SK-N-SH (cell line): ENCODE measurements around the gene PCSK5. TPM values are rescaled to one million over a fixed set of nuclear protein-coding genes. Genes with fewer than 3 reads are reported as not detected.

Experiments used
- CTCF ChIA-PET: fragments of 300-600, 350-600 bp; formaldehyde crosslinking; extraction: SDS; loops from one replicate; lab custom pipeline; 2021; lab: Yijun Ruan, JAX
- POLR2A ChIA-PET: fragments of 350-600 bp; sonication (Branson Sonifier 250); formaldehyde crosslinking; extraction: SDS; loops from one replicate; lab custom pipeline; 2020; ENCODE audit warnings: antibody characterized with exemption, inconsistent platforms; lab: Yijun Ruan, JAX
- DNase-seq: peaks from one replicate; pipeline ENCODE4 v3.0.0; 2012
- H2AFZ ChIP-seq: fragments of 200-600 bp; sonication (generic); 2 replicates; pipeline ENCODE4 v1.8.1; 2016; ENCODE audit warnings: antibody characterized with exemption, mild to moderate bottlenecking, low read depth
- H3F3A ChIP-seq: fragments of 200-600 bp; sonication (generic); replicated peaks from 2 replicates; pipeline ENCODE3; 2016; ENCODE audit warnings: antibody characterized with exemption, mild to moderate bottlenecking; ENCODE audit not compliant: insufficient read depth
- H3K27ac ChIP-seq, 2 experiments: fragments of 200-500 bp in 1 of 2; fragments of 200-600 bp in 1 of 2; sonication (Bioruptor generic) in 1 of 2; sonication (generic), shearing (Covaris generic) in 1 of 2; 2 replicates each; pipeline versions ENCODE4 v1.5.1 to v1.6.1; 2014 to 2016; ENCODE audit warnings: low read depth in 2 of 2, inconsistent platforms in 1 of 2, low read length in 1 of 2, mild to moderate bottlenecking in 1 of 2, mixed read lengths in 1 of 2
- H3K27me3 ChIP-seq: fragments of 200-600 bp; sonication (generic), shearing (Covaris generic); 2 replicates; pipeline ENCODE4 v1.6.1; 2016; ENCODE audit warnings: mixed run types; ENCODE audit not compliant: insufficient read depth
- H3K36me3 ChIP-seq, 2 experiments: fragments of 200-500 bp in 1 of 2; fragments of 200-600 bp in 1 of 2; sonication (Bioruptor generic) in 1 of 2; sonication (generic) in 1 of 2; replicated peaks in 1 of 2; 2 replicates each; pipeline versions ENCODE3 to v1.5.1; 2014 to 2016; ENCODE audit warnings: low read length in 1 of 2, mild to moderate bottlenecking in 1 of 2; ENCODE audit not compliant: insufficient read depth in 2 of 2, control insufficient read depth in 1 of 2
- H3K4me1 ChIP-seq, 2 experiments: fragments of 200-500 bp in 1 of 2; fragments of 200-600 bp in 1 of 2; sonication (Bioruptor generic) in 1 of 2; sonication (generic), shearing (Covaris generic) in 1 of 2; 2 replicates each; pipeline versions ENCODE4 v1.5.1 to v1.6.1; 2014 to 2016; ENCODE audit warnings: low read depth in 1 of 2, low read length in 1 of 2, mixed run types in 1 of 2; ENCODE audit not compliant: insufficient read depth in 2 of 2, control insufficient read depth in 1 of 2
- H3K4me2 ChIP-seq: fragments of 200-600 bp; sonication (generic), shearing (Covaris generic); 2 replicates; pipeline ENCODE4 v1.6.1; 2017; ENCODE audit warnings: mixed run types
- H3K4me3 ChIP-seq, 2 experiments: fragments of 200-500 bp in 1 of 2; fragments of 200-600 bp in 1 of 2; sonication (Bioruptor generic) in 1 of 2; sonication (generic), shearing (Covaris generic) in 1 of 2; 2 replicates each; pipeline versions ENCODE4 v1.5.1 to v1.8.1; 2014 to 2016; ENCODE audit warnings: low read depth in 2 of 2, inconsistent platforms in 1 of 2, low read length in 1 of 2, mild to moderate bottlenecking in 1 of 2, mixed read lengths in 1 of 2, moderate library complexity in 1 of 2
- H3K79me2 ChIP-seq: fragments of 200-600 bp; sonication (generic); 2 replicates; pipeline ENCODE4 v1.8.1; 2017; ENCODE audit warnings: mild to moderate bottlenecking; ENCODE audit not compliant: insufficient read depth
- H3K9ac ChIP-seq: fragments of 200-600 bp; sonication (generic); 2 replicates; pipeline ENCODE4 v1.6.1; 2017; ENCODE audit warnings: mixed run types
- H3K9me2 ChIP-seq: fragments of 200-600 bp; sonication (generic); 2 replicates; pipeline ENCODE4 v1.6.1; 2017; ENCODE audit warnings: mixed run types
- H3K9me3 ChIP-seq: fragments of 200-600 bp; sonication (generic); 2 replicates; pipeline ENCODE4 v1.6.1; 2017; ENCODE audit warnings: mixed run types, mild to moderate bottlenecking, moderate library complexity
- H4K20me1 ChIP-seq: fragments of 200-600 bp; sonication (generic); 2 replicates; pipeline ENCODE4 v1.6.1; 2017; ENCODE audit warnings: mild to moderate bottlenecking, mixed run types; ENCODE audit not compliant: insufficient read depth
- ELF1 ChIP-seq: IDR thresholded peaks from 2 replicates; pipeline ENCODE4 v1.4.0; 2012
- EP300 ChIP-seq, 2 experiments: IDR thresholded peaks; 2 replicates each; pipeline versions ENCODE4 v1.4.0 to v1.6.1; 2012; ENCODE audit warnings: borderline replicate concordance in 1 of 2, low read depth in 1 of 2, low read length in 1 of 2
- EZH2phosphoT487 ChIP-seq: fragments of 200-600 bp; sonication (generic); IDR thresholded peaks from 2 replicates; pipeline ENCODE4 v1.6.1; 2017; ENCODE audit warnings: low read depth, mixed run types, mild to moderate bottlenecking, antibody characterized with exemption, moderate library complexity, borderline replicate concordance
- FOXJ3 ChIP-seq: sonication (generic); formaldehyde crosslinking; IDR thresholded peaks from 2 replicates; pipeline ENCODE4 v1.5.1; 2020; ENCODE audit warnings: mild to moderate bottlenecking, missing genetic modification reagents
- FOXM1 ChIP-seq: IDR thresholded peaks from 2 replicates; pipeline ENCODE4 v1.4.0; 2012; ENCODE audit warnings: low read depth, mild to moderate bottlenecking
- GABPA ChIP-seq: IDR thresholded peaks from 2 replicates; pipeline ENCODE4 v1.4.0; 2012; ENCODE audit warnings: low read depth, mild to moderate bottlenecking
- IRF3 ChIP-seq: fragments of 150-350 bp; IDR thresholded peaks from 2 replicates; pipeline ENCODE4 v1.6.1; 2016; ENCODE audit warnings: mild to moderate bottlenecking, low read depth, low read length
- JUND ChIP-seq: IDR thresholded peaks from 2 replicates; pipeline ENCODE4 v1.4.0; 2012
- MAX ChIP-seq: IDR thresholded peaks from 2 replicates; pipeline ENCODE4 v1.4.0; 2012; ENCODE audit warnings: low read depth
- MEF2A ChIP-seq: IDR thresholded peaks from 2 replicates; pipeline ENCODE4 v1.4.0; 2012; ENCODE audit warnings: low read depth, borderline replicate concordance
- MXI1 ChIP-seq: IDR thresholded peaks from 2 replicates; pipeline ENCODE4 v1.6.1; 2012; ENCODE audit warnings: mild to moderate bottlenecking, low read depth, low read length, improper control_type of control experiment
- PBX3 ChIP-seq: IDR thresholded peaks from 2 replicates; pipeline ENCODE4; 2012
- POLR2AphosphoS5 ChIP-seq: IDR thresholded peaks from 2 replicates; pipeline ENCODE4 v1.6.1; 2012; ENCODE audit warnings: low read depth, low read length
- RCOR1 ChIP-seq: fragments of 150-350 bp; IDR thresholded peaks from 2 replicates; pipeline ENCODE4 v1.6.1; 2017; ENCODE audit warnings: antibody characterized with exemption, low read length
- RFX5 ChIP-seq: IDR thresholded peaks from 2 replicates; pipeline ENCODE4 v1.6.1; 2012; ENCODE audit warnings: mild to moderate bottlenecking, improper control_type of control experiment, low read length
- SIN3A ChIP-seq: IDR thresholded peaks from 2 replicates; pipeline ENCODE4 v1.6.1; 2012; ENCODE audit warnings: low read depth, mild to moderate bottlenecking, low read length, moderate library complexity, borderline replicate concordance
- SMC3 ChIP-seq: IDR thresholded peaks from 2 replicates; pipeline ENCODE4 v1.6.1; 2012; ENCODE audit warnings: low read depth, low read length, improper control_type of control experiment
- TAF1 ChIP-seq: IDR thresholded peaks from 2 replicates; pipeline ENCODE4 v1.6.1; 2012; ENCODE audit warnings: low read depth, mild to moderate bottlenecking, low read length, moderate library complexity, borderline replicate concordance
- TCF12 ChIP-seq: IDR thresholded peaks from 2 replicates; pipeline ENCODE4 v1.4.0; 2012
- TEAD4 ChIP-seq: IDR thresholded peaks from 2 replicates; pipeline ENCODE4 v1.4.0; 2012; ENCODE audit warnings: mild to moderate bottlenecking, borderline replicate concordance; ENCODE audit not compliant: insufficient read depth
- USF1 ChIP-seq: IDR thresholded peaks from 2 replicates; pipeline ENCODE4 v1.4.0; 2012; ENCODE audit warnings: low read depth, borderline replicate concordance
- USF2 ChIP-seq: fragments of 150-350 bp; IDR thresholded peaks from 2 replicates; pipeline ENCODE4 v1.6.1; 2017; ENCODE audit warnings: antibody characterized with exemption, low read length, low read depth, borderline replicate concordance
- WGBS: methylation state at CpG from one replicate; pipeline ENCODE4 v1.1.6; 2017; ENCODE audit warnings: low lambda C conversion rate; 5-methylcytosine and 5-hydroxymethylcytosine counted together
- polyA plus RNA-seq, 3 experiments: library from polyadenylated mRNA; depleted of rRNA; stranded (reverse); fragments of >200 nt; gene quantifications; 2 replicates each; pipeline ENCODE4 v1.2.3, GENCODE V29; 2012

The PCSK5 gene
- polyA plus RNA-seq, 1 of the 3 experiments (the other 2 are of a cell fraction): 0.08 TPM

GRCh38 chr9:76342858-76343257 is 452.4 kb downstream of the PCSK5 start:
- Histone ChIP-seq H4K20me1 (no peaks in the 10 kb centered on the region), H3K9ac (no peak overlapping the region), H3K79me2 (no peaks in the 10 kb centered on the region), H2AFZ (no peak overlapping the region), H3K36me3 (no peaks in the 10 kb centered on the region), H3K4me1 (no peaks in the 10 kb centered on the region), H3F3A (no peaks in the 10 kb centered on the region), H3K9me2 (no peaks in the 10 kb centered on the region), H3K4me3 (no peak overlapping the region), H3K27me3 (no peaks in the 10 kb centered on the region; the same call in 1 of the 2 replicates), H3K9me3 (no peaks in the 10 kb centered on the region), H3K4me2 (no peak overlapping the region), H3K27ac (no peak overlapping the region)
- TF ChIP-seq POLR2AphosphoS5 (no peak), SIN3A (no peak), GABPA (no peak), TCF12 (no peak), MEF2A (no peak), MAX (no peak), EZH2phosphoT487 (no peak), RFX5 (no peak), SMC3 (no peak), USF2 (no peak), USF1 (no peak), IRF3 (no peak), EP300 (IDR thresholded peaks at IDR 0.05; ENCODE audit: borderline replicate concordance in 1 of 2, low read depth in 1 of 2, low read length in 1 of 2) (no peak), MXI1 (no peak), JUND (no peak), TAF1 (no peak)
- ChIA-PET POLR2A (no interaction called here), CTCF (no interaction called here)
- 48% methylated on average over 2 of the region's 2 CpGs for WGBS
- DNase-seq: no peak

GRCh38 chr9:76349865-76350264 is 459.4 kb downstream of the PCSK5 start:
- Histone ChIP-seq H3K9me3 (no peaks in the 10 kb centered on the region), H3K27me3 (peaks cover 4% of the 10 kb centered on the region; the same call in 1 of the 2 replicates), H3K4me3 (no peak overlapping the region), H3K4me2 (no peak overlapping the region), H2AFZ (no peak overlapping the region), H3K79me2 (no peaks in the 10 kb centered on the region), H3K4me1 (no peaks in the 10 kb centered on the region), H3K36me3 (no peaks in the 10 kb centered on the region), H3F3A (no peaks in the 10 kb centered on the region), H3K9me2 (no peaks in the 10 kb centered on the region), H4K20me1 (no peaks in the 10 kb centered on the region), H3K9ac (no peak overlapping the region), H3K27ac (no peak overlapping the region)
- POLR2A ChIA-PET: no interaction called here
- TF ChIP-seq FOXJ3 (no peak), EZH2phosphoT487 (no peak), ELF1 (no peak), PBX3 (no peak), RCOR1 (no peak), FOXM1 (no peak), SIN3A (no peak), TEAD4 (no peak), MAX (no peak), GABPA (no peak), USF2 (no peak)
- CTCF ChIA-PET: no interaction called here
- DNase-seq: no peak
- WGBS: 0% methylated on average over 1 of the region's 1 CpG
